Prostate gland (tissue), 2 donors: ENCODE results near the gene DGKE.

Experiments used
- CTCF ChIP-seq, 4 experiments: fragments of 200-600 bp in 2 of 4; fragments of 450-650 bp in 2 of 4; sonication (generic) in 2 of 4; IDR thresholded peaks; 1 replicate in 3 of 4; 2 replicates in 1 of 4; pipeline ENCODE4 v1.5.1; 2016 to 2019; ENCODE audit warnings: antibody characterized with exemption in 4 of 4, mild to moderate bottlenecking in 2 of 4, moderate library complexity in 2 of 4
- POLR2A ChIP-seq: fragments of 450-650 bp; IDR thresholded peaks from one replicate; pipeline ENCODE4 v1.6.1; 2016; ENCODE audit warnings: antibody characterized with exemption, mild to moderate bottlenecking
- POLR2AphosphoS5 ChIP-seq: sonication (generic); formaldehyde crosslinking; IDR thresholded peaks from one replicate; pipeline ENCODE4 v1.6.1; 2017; ENCODE audit warnings: antibody characterized with exemption

GRCh38 chr17:56891751-56892150 lies 57.8 kb downstream of the DGKE start:
- no peak for TF ChIP-seq POLR2A
- peak in 3 of 4 experiments; percentile 29 to 38 (median 35) for TF ChIP-seq CTCF (IDR thresholded peaks at IDR 0.05)
- TF ChIP-seq POLR2AphosphoS5: no peak
